DND-41 (cell line): ENCODE measurements around the gene ZCWPW2.

Experiments
- CTCF ChIP-seq: IDR thresholded peaks from 2 replicates; pipeline ENCODE4 v1.5.1; 2012; ENCODE audit warnings: borderline replicate concordance, low read length, moderate library complexity, mild to moderate bottlenecking; ENCODE audit not compliant: poor library complexity, severe bottlenecking; ENCODE audit errors: extremely low read depth
- EZH2 ChIP-seq: IDR thresholded peaks from 3 replicates; pipeline ENCODE4 v1.6.1; 2012; ENCODE audit warnings: borderline replicate concordance, low read depth, mild to moderate bottlenecking, moderate library complexity, low read length, inconsistent platforms; ENCODE audit not compliant: severe bottlenecking

DNA sequence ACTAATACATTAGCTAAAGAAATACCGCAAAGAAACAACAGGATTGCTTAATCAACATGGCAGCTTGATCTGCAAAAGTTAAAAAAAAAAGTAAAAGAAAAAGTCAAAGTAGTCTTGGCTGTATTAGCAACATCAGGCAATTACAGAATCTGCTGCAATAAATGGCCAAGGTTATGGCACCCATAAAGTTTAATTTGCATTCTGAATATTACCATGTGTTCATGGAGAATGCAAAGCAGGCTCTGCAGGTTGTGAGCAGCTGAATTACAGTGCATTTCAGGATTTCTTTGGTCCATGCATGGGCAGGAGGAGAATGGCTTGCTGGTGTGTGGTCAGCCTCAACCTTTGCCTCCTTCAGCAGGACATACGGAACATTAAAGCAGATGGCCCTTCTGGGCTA, 199.2 kb downstream of the ZCWPW2 start:
- TF ChIP-seq CTCF (no peak), EZH2 (no peak)
